Measurements from ENCODE around the gene HMGCL. TPM values are rescaled to one million over a fixed set of nuclear protein-coding genes. Genes with fewer than 3 reads are reported as not detected.

Gene HMGCL
- total and polyA plus RNA-seq, 3 donors from 2014 or later, result 38.8 to 54.3 (median 48.2) TPM

DNA sequence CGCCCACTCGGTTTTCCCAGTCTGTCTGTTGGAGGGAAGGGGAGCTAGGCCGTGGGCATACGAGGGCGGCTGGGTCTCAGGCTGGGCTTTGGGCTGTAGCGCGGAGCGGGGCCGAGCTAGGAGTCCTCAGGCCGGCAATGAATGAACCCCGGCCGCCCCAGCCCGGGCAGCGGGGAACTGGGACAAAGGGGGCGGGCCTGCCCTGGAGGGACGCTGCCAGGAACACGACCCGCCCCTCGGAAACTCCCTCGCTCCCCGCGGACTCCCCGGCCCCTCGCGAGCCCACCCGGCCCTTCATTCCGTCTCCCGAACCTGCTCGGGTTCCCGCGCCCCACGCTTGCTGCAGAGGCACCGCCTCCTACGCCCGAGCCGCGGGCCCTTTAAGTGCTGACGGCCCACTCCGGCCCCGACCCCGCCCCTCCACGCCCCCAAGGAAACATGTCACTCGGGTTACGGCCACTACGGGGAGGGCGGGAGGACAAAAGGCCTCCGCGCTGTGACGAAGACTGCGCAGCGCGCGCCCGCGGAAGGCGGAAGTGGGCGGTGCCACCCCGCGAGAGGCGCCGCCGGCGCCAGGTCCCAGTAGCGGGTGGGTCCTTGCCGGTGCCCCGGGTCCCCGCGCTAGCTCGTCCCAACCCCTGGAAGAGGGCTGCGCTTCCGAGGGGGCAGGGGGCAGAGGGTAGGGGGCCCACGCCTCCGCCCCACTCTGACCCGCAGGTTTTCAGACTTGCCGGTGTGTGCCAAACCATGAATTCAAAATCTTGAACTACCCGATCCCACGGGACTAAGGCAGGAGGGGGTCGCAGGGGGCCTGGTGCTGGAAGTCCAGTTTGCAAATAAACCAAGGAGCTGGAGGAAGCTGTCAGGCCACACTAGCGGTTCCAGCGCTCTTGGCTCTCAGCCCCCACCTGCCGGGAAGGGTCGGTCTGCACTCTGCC is 24.6 kb downstream of the HMGCL start, which contains the start of gene GALE:
TSS of gene GALE (minus strand) at position 355 of the 938 bp plus-strand sequence. CDS start 1,747 bp downstream, outside the sequence.
- intact Hi-C loops (cut with DNase I; ENCODE audit: low total_unique reads), result no loop called here
- no peaks in the 10 kb centered on the region for H3K36me3 ChIP-seq (ENCODE audit: low read depth, missing control alignments)
- 0 to 1% methylated on average over 6 to 66 of the region's 82 CpGs for WGBS, 2 donors
- peak within 1 kb of the TSS; percentile 85 for H3K27ac ChIP-seq
- peak; percentile 97 for DNase-seq
- peak within 1 kb of the TSS; percentile 71 to 86 for H3K4me3 ChIP-seq
- peaks cover 22% of the 10 kb centered on the region for H3K4me1 ChIP-seq
- TF ChIP-seq POLR2A (IDR thresholded peaks at IDR 0.05), result no peak
- TF ChIP-seq, protein P1, sequence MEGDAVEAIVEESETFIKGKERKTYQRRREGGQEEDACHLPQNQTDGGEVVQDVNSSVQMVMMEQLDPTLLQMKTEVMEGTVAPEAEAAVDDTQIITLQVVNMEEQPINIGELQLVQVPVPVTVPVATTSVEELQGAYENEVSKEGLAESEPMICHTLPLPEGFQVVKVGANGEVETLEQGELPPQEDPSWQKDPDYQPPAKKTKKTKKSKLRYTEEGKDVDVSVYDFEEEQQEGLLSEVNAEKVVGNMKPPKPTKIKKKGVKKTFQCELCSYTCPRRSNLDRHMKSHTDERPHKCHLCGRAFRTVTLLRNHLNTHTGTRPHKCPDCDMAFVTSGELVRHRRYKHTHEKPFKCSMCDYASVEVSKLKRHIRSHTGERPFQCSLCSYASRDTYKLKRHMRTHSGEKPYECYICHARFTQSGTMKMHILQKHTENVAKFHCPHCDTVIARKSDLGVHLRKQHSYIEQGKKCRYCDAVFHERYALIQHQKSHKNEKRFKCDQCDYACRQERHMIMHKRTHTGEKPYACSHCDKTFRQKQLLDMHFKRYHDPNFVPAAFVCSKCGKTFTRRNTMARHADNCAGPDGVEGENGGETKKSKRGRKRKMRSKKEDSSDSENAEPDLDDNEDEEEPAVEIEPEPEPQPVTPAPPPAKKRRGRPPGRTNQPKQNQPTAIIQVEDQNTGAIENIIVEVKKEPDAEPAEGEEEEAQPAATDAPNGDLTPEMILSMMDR (IDR thresholded peaks at IDR 0.05), result peak in 1 of 3 experiments; percentile 37
- H3K27me3 ChIP-seq, result no peaks in the 10 kb centered on the region
- H3K9me3 ChIP-seq, result no peaks in the 10 kb centered on the region

DNA sequence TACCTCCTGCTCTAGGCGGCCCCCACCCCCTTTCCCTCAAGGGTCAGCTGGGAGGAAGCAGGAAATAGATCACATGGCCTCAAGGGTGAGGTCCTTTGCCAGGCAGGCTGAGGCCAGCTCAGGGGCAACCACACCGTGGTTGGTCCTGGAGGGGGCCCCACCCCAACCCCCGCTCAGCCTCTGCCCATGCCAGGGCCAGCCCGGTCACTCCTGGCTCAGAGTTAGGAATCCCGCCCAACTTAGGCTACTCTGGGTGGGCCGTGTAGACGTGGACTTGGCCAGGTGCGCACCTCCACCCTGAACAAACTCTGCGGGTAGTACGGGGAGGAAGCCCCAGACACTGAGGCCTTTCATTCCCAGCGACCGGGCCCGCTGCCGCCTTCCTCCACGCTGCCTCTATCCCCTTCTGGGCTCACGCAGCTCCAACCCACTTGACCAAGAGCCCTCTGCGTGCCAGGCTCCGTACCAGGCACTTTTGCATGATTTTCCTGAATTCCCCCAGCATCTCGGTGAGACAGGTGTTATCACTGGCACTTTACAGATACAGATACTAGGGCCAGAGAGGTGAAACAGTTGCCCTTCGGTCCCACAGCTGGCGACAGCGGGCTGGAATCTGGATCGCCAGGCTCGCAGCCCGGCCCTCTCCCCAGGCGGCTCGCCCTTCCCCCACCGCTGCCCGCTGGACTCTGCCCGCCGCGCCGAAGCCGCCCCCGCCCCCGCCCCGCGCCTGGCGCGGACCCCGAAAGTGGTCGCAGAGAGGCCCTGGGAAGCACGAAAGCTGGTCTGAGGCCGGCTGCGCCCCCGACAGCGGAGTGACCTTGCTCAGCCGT is 25.4 kb downstream of the HMGCL start:
- DNase-seq, result no peak
- TF ChIP-seq, protein P1 (IDR thresholded peaks at IDR 0.05), result no peak
- TF ChIP-seq POLR2A (IDR thresholded peaks at IDR 0.05), result no peak
- Histone ChIP-seq H3K36me3 (ENCODE audit: low read depth, missing control alignments) (no peaks in the 10 kb centered on the region), H3K4me1 (peaks cover 22% of the 10 kb centered on the region), H3K9me3 (no peaks in the 10 kb centered on the region), H3K4me3 (peak overlapping the region; percentile 71 to 86), H3K27me3 (no peaks in the 10 kb centered on the region), H3K27ac (peak overlapping the region; percentile 85)
- WGBS, 2 donors, result 5 to 7% methylated on average over 10 to 47 of the region's 48 CpGs
- intact Hi-C loops (cut with DNase I; ENCODE audit: low total_unique reads), result no loop called here

DNA sequence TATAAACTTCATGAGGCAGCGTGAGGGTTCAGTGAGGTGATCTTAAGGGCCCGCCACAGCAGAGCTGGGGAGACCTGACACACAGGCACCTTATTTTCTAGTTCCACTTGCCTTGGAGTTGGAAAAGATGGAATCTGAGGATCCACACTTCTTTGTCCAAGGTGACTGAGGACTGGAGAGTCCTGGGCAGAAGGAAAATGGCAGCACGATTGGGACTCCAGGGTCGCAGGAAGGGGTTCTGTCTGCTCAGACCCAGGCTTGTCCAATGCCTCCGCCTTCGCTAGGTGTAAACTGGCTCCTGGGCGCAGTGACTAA is 26.0 kb downstream of the HMGCL start:
- intact Hi-C loops (cut with DNase I; ENCODE audit: low total_unique reads), result no loop called here
- Histone ChIP-seq H3K27ac (peak overlapping the region in 1 of 2 donors; percentile 85), H3K4me3 (peak overlapping the region in 1 of 2 donors; percentile 86), H3K4me1 (peaks cover 22% of the 10 kb centered on the region), H3K36me3 (ENCODE audit: low read depth, missing control alignments) (no peaks in the 10 kb centered on the region), H3K9me3 (no peaks in the 10 kb centered on the region), H3K27me3 (no peaks in the 10 kb centered on the region)
- WGBS, 2 donors, result 62 to 67% methylated on average over 7 of the region's 7 CpGs
- no peak for DNase-seq
- TF ChIP-seq, protein P1 (IDR thresholded peaks at IDR 0.05), result no peak
- no peak for TF ChIP-seq POLR2A (IDR thresholded peaks at IDR 0.05)

DNA sequence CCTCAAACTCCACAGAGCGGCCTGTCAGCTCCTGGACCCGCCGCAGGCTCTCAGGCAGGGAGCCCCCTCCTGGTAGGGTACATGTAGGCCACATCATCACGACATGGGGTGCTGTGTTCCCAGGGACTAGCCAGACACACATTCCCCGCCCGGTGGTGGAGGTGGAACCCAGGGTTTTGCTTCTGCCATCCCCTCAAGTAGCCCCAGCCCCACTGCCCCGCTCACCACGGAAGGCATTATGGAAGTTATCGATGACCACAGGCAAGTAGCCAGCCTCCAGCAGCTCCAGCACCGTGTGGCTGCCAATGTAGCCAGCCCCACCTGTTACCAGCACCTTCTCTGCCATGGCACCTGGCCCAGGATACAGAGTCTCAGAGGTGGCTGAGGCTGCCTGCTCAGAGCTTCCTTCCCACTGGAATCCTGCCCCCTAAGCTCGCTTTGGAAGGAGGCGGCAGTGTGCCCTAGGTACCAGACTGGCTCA is 26.5 kb downstream of the HMGCL start:
- intact Hi-C loops (cut with DNase I; ENCODE audit: low total_unique reads), result no loop called here
- H3K27me3 ChIP-seq, result no peaks in the 10 kb centered on the region
- H3K4me3 ChIP-seq, result no peak overlapping the region
- TF ChIP-seq, protein P1 (IDR thresholded peaks at IDR 0.05), result no peak
- TF ChIP-seq POLR2A (IDR thresholded peaks at IDR 0.05), result no peak
- no peaks in the 10 kb centered on the region for H3K9me3 ChIP-seq
- peaks cover 22% of the 10 kb centered on the region for H3K4me1 ChIP-seq
- no peaks in the 10 kb centered on the region for H3K36me3 ChIP-seq (ENCODE audit: low read depth, missing control alignments)
- H3K27ac ChIP-seq, result no peak overlapping the region
- 80 to 90% methylated on average over 6 to 12 of the region's 12 CpGs for WGBS, 2 donors
- no peak for DNase-seq
